ENCODE results near the gene MSANTD7. TPM values are rescaled to one million over a fixed set of nuclear protein-coding genes. Genes with fewer than 3 reads are reported as not detected.

Gene MSANTD7
- total and polyA plus RNA-seq, 2 of the 13 experiments (the other 11 are each of a cell fraction or from before 2014, with no cell fraction given), result 3.7 to 16.7 TPM

DNA sequence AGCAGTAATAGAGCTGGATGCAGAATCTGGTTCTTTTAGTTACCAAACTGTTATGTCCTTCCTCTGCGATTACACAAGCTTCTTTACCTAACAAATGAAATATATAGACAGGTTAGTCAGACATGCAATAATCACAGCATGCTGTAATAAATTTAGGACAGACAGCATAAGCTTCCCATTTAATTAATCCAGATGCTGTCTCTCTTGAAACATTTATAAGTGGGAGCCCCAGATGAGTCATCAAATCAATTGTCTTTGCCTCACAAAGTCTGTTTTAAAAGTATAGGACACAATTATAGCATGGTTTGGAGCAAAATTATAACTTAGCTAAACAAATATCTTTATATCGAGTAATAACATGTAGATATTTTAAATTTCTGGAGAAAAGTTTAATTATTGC, 1.9 kb upstream of the MSANTD7 start:
- FAIRE-seq, result no peak
- ATAC-seq, result no peak
- in situ Hi-C loops (cut with HindIII; ENCODE audit: extremely low pct_ligation_motif_present, low pct_unique_long_range_greater_than_20kb), result no loop called here
- no peak overlapping the region for H3K9ac ChIP-seq (ENCODE audit: insufficient read depth, low read depth, low read length)
- no peaks in the 10 kb centered on the region; a peak in 1 of 5 replicates for H3K27me3 ChIP-seq (ENCODE audit: control insufficient read depth in 1 of 2, insufficient read depth in 2 of 2, low read length in 2 of 2)
- no peaks in the 10 kb centered on the region for H3K9me3 ChIP-seq (ENCODE audit: low read length)
- no peak overlapping the region for H3K4me2 ChIP-seq (ENCODE audit: low read depth, low read length)
- peaks cover 0 to 6% of the 10 kb centered on the region in 2 experiments; a peak in 1 of 5 replicates for H3K36me3 ChIP-seq (replicated peaks in 1 of 2; ENCODE audit: control insufficient read depth in 1 of 2, insufficient read depth in 2 of 2, low read length in 2 of 2)
- H3K4me1 ChIP-seq (ENCODE audit: insufficient read depth, low read length), result peaks cover 17% of the 10 kb centered on the region
- ChIA-PET POLR2A (interaction anchor here (2.8 to 3.7 kb wide), 2 partner anchors 42 to 124 kb away, joined by 24 to 54 read pairs; partner anchors contain the start of genes MEIG1 and SUV39H2), CTCF (ENCODE audit: low intra/inter-chr PET ratio, low total read pairs) (no interaction called here)
- H3K27ac ChIP-seq (ENCODE audit: extremely low read length, insufficient read depth, low read length), result no peak overlapping the region
- DNase-seq (ENCODE audit: low spot score), result no peak
- H2AFZ ChIP-seq (ENCODE audit: low read length), result no peak overlapping the region
- H4K20me1 ChIP-seq (ENCODE audit: insufficient read depth, low read length), result peaks cover 4% of the 10 kb centered on the region; the same call in 1 of the 2 replicates
- H3K4me3 ChIP-seq (replicated peaks in 1 of 3; ENCODE audit: insufficient read depth in 1 of 3, low read depth in 2 of 3, low read length in 3 of 3), result no peak overlapping the region
- TF ChIP-seq, protein P1, sequence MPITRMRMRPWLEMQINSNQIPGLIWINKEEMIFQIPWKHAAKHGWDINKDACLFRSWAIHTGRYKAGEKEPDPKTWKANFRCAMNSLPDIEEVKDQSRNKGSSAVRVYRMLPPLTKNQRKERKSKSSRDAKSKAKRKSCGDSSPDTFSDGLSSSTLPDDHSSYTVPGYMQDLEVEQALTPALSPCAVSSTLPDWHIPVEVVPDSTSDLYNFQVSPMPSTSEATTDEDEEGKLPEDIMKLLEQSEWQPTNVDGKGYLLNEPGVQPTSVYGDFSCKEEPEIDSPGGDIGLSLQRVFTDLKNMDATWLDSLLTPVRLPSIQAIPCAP (CRISPR knock-in tag; IDR thresholded peaks at IDR 0.05; ENCODE audit: low read depth), result no peak
- 96% methylated on average over 2 of the region's 2 CpGs for WGBS (ENCODE audit: low lambda C conversion rate)
- no TSS peak for BruUV-seq (replicated peaks)
- intact Hi-C loops (cut with micrococcal nuclease; ENCODE audit: unreplicated experiment), result loop anchor here (5.0 to 10.0 kb wide), 4 partner anchors 119 to 339 kb away; partner anchors contain the start of genes DCLRE1C and MEIG1
- peaks cover 25% of the 10 kb centered on the region for H3K79me2 ChIP-seq (ENCODE audit: insufficient read depth, low read length)

DNA sequence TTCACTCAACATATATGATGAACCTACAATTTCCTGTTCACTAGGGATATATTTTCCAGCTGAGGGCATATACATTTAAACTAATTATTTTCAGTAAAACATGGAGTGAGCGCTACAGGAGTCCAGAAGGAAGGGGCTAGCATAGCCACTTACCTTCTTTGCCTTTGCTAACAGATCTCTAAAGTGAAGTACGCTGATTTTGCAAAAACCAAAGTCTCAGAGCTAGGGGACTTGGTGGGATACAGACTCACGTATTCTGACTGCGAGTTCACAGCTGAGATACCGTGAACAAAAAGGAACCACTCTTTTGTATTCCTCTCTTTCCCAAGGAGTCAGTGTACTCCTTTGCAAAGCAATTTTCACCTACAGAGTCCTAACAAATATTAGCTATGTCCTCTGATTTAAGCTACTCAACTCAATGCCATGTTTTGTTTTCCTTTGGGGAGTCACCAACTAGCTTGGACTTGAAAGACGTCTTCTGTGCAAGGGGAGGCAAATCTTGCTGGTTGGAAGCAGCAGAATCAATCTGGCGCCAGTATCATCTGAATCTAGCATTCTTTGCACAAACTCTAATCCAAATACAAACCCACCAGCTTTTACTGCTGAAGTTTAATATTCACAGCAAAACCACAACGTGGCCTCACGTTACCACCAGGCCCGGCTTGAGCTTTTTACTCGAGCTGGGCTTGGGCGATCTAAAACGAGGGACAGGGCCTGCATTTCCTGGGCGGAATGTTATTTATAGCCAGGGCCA, 926 bp upstream of the MSANTD7 start:
- Histone ChIP-seq H3K36me3 (replicated peaks in 1 of 2; ENCODE audit: control insufficient read depth in 1 of 2, insufficient read depth in 2 of 2, low read length in 2 of 2) (peaks cover 5 to 15% of the 10 kb centered on the region in 2 experiments), H3K4me2 (ENCODE audit: low read depth, low read length) (peak overlapping the region; percentile 83), H2AFZ (ENCODE audit: low read length) (peak overlapping the region; percentile 20), H3K27me3 (ENCODE audit: control insufficient read depth in 1 of 2, insufficient read depth in 2 of 2, low read length in 2 of 2) (no peaks in the 10 kb centered on the region; a peak in 1 of 5 replicates), H3K27ac (ENCODE audit: extremely low read length, insufficient read depth, low read length) (peak overlapping the region; percentile 81), H3K79me2 (ENCODE audit: insufficient read depth, low read length) (peaks cover 25% of the 10 kb centered on the region), H3K4me3 (replicated peaks in 1 of 3; ENCODE audit: insufficient read depth in 1 of 3, low read depth in 2 of 3, low read length in 3 of 3) (peak overlapping the region; percentile 65 to 93 (median 74)), H3K4me1 (ENCODE audit: insufficient read depth, low read length) (peaks cover 17% of the 10 kb centered on the region), H3K9me3 (ENCODE audit: low read length) (no peaks in the 10 kb centered on the region), H3K9ac (ENCODE audit: insufficient read depth, low read depth, low read length) (peak overlapping the region; percentile 83), H4K20me1 (ENCODE audit: insufficient read depth, low read length) (peaks cover 4% of the 10 kb centered on the region; the same call in 1 of the 2 replicates)
- WGBS (ENCODE audit: low lambda C conversion rate), result 19% methylated on average over 9 of the region's 14 CpGs
- in situ Hi-C loops (cut with HindIII; ENCODE audit: extremely low pct_ligation_motif_present, low pct_unique_long_range_greater_than_20kb), result no loop called here
- POLR2A ChIA-PET, result interaction anchor here (0.7 to 3.7 kb wide), 15 partner anchors 8 to 653 kb away, joined by 3 to 54 read pairs (median 4); partner anchors contain the start of genes DCLRE1C, MEIG1 and SUV39H2
- ATAC-seq (no peak), DNase-seq (ENCODE audit: low spot score) (peak; percentile 6), FAIRE-seq (no peak)
- CTCF ChIA-PET (ENCODE audit: low intra/inter-chr PET ratio, low total read pairs), result no interaction called here
- intact Hi-C loops (cut with micrococcal nuclease; ENCODE audit: unreplicated experiment), result loop anchor here (5.0 to 10.0 kb wide), 4 partner anchors 118 to 340 kb away; partner anchors contain the start of genes DCLRE1C and MEIG1
- TSS peak; percentile 80 for BruUV-seq (replicated peaks)
- TF ChIP-seq NCOA1 (CRISPR knock-in tag; IDR thresholded peaks at IDR 0.05), result 0 out of 2 replicates have a peak, but pooled peaks have one; percentile 18
- TF ChIP-seq KLF9 (CRISPR knock-in tag; IDR thresholded peaks at IDR 0.05; ENCODE audit: low read depth), result 0 out of 2 replicates have a peak, but pooled peaks have one; percentile 13
- TF ChIP-seq POLR2A (IDR thresholded peaks at IDR 0.05; ENCODE audit: insufficient read depth in 1 of 2, low read depth in 2 of 2, low read length in 2 of 2), result peak in 1 of 2 experiments; percentile 21; a peak in 1 of 4 replicates
- TF ChIP-seq ZNF598 (CRISPR knock-in tag; IDR thresholded peaks at IDR 0.05; ENCODE audit: borderline replicate concordance), result peak; percentile 62; the same call in 1 of the 2 replicates
- TF ChIP-seq, protein P2, sequence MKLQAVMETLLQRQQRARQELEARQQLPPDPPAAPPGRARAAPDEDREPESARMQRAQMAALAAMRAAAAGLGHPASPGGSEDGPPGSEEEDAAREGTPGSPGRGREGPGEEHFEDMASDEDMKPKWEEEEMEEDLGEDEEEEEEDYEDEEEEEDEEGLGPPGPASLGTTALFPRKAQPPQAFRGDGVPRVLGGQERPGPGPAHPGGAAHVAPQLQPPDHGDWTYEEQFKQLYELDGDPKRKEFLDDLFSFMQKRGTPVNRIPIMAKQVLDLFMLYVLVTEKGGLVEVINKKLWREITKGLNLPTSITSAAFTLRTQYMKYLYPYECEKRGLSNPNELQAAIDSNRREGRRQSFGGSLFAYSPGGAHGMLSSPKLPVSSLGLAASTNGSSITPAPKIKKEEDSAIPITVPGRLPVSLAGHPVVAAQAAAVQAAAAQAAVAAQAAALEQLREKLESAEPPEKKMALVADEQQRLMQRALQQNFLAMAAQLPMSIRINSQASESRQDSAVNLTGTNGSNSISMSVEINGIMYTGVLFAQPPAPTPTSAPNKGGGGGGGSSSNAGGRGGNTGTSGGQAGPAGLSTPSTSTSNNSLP (IDR thresholded peaks at IDR 0.05; ENCODE audit: low read depth, low read length), result 0 out of 2 replicates have a peak, but pooled peaks have one; percentile 7
- TF ChIP-seq HNRNPUL1 (IDR thresholded peaks at IDR 0.05; ENCODE audit: low read depth, low read length), result no peak
- TF ChIP-seq, protein P3, sequence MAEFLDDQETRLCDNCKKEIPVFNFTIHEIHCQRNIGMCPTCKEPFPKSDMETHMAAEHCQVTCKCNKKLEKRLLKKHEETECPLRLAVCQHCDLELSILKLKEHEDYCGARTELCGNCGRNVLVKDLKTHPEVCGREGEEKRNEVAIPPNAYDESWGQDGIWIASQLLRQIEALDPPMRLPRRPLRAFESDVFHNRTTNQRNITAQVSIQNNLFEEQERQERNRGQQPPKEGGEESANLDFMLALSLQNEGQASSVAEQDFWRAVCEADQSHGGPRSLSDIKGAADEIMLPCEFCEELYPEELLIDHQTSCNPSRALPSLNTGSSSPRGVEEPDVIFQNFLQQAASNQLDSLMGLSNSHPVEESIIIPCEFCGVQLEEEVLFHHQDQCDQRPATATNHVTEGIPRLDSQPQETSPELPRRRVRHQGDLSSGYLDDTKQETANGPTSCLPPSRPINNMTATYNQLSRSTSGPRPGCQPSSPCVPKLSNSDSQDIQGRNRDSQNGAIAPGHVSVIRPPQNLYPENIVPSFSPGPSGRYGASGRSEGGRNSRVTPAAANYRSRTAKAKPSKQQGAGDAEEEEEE (CRISPR knock-in tag; IDR thresholded peaks at IDR 0.05; ENCODE audit: borderline replicate concordance), result 0 out of 2 replicates have a peak, but pooled peaks have one; percentile 71
- TF ChIP-seq NR2F2 (IDR thresholded peaks at IDR 0.05; ENCODE audit: borderline replicate concordance, low read depth), result 0 out of 2 replicates have a peak, but pooled peaks have one; percentile 1
- no peak for TF ChIP-seq ZZZ3 (CRISPR knock-in tag; IDR thresholded peaks at IDR 0.05; ENCODE audit: borderline replicate concordance)
- TF ChIP-seq ZFY (CRISPR knock-in tag; IDR thresholded peaks at IDR 0.05), result no peak
- no peak for TF ChIP-seq ZNF678 (CRISPR knock-in tag; IDR thresholded peaks at IDR 0.05)
